ENCODE measurements around the gene UCK2.

- TF ChIP-seq MAX (IDR thresholded peaks at IDR 0.05) (no peak), SRF (IDR thresholded peaks at IDR 0.05; ENCODE audit: low read depth) (no peak), EZH2 (IDR thresholded peaks at IDR 0.05) (no peak), EZH2phosphoT487 (IDR thresholded peaks at IDR 0.05; ENCODE audit: borderline replicate concordance) (no peak), CTCF (IDR thresholded peaks at IDR 0.05 in 2 of 3, conservative IDR thresholded peaks at IDR 0.05 in 1 of 3; ENCODE audit: borderline replicate concordance in 1 of 3, insufficient read depth in 1 of 3, low read depth in 2 of 3, low read length in 2 of 3) (no peak), POLR2A (IDR thresholded peaks at IDR 0.05; ENCODE audit: borderline replicate concordance, extremely low read depth, insufficient read depth, insufficient read length) (no peak), ZBTB33 (IDR thresholded peaks at IDR 0.05; ENCODE audit: extremely low read depth, insufficient replicate concordance, low read length) (no peak), SIN3A (IDR thresholded peaks at IDR 0.05; ENCODE audit: low read depth) (no peak), TCF7L2 (IDR thresholded peaks at IDR 0.05; ENCODE audit: borderline replicate concordance, extremely low read depth, insufficient read depth, insufficient read length) (no peak), RAD21 (IDR thresholded peaks at IDR 0.05; ENCODE audit: low read depth) (no peak), FOSL1 (IDR thresholded peaks at IDR 0.05; ENCODE audit: low read depth) (no peak), EGR1 (IDR thresholded peaks at IDR 0.05; ENCODE audit: low read depth) (no peak), ZFX (IDR thresholded peaks at IDR 0.05) (no peak), YY1 (IDR thresholded peaks at IDR 0.05; ENCODE audit: extremely low read depth, insufficient replicate concordance, low read depth, low read length) (no peak)
These were observed 76.3 kb downstream of the UCK2 start for GRCh38 chr1:165903672-165904071.

Measured in HCT116 (cell line).